Pancreas (tissue), 10 donors: ENCODE results near the gene NID2. TPM values are rescaled to one million over a fixed set of nuclear protein-coding genes. Genes with fewer than 3 reads are reported as not detected.

Experiments used
- ATAC-seq, 4 donors: fragments of 200-7000 bp; cut with Tn5 transposase; one replicate each; pipeline versions ENCODE4 v1.8.0 to v1.9.1; 2020; ENCODE audit warnings: mild to moderate bottlenecking in 4 of 4, moderate library complexity in 4 of 4
- DNase-seq, 6 donors: peaks; one replicate each; pipeline ENCODE4 v3.0.0-alpha.2; 2020
- FAIRE-seq: peaks from 2 replicates; lab custom pipeline; 2012; peaks lifted over from hg19 to GRCh38; lab: Jason Lieb, UNC
- H3K27ac ChIP-seq, 4 donors: fragments of 200-600 bp; sonication (generic); 1 replicate in 3 of 4; 2 replicates in 1 of 4; pipeline versions ENCODE4 v1.5.0 to v1.8.0; 2020
- H3K27me3 ChIP-seq, 4 donors: fragments of 200-600 bp; one replicate each; pipeline ENCODE4 v1.8.0; 2021
- H3K36me3 ChIP-seq, 3 donors: fragments of 200-600 bp; sonication (generic) in 1 of 3; one replicate each; pipeline versions ENCODE4 v1.5.0 to v1.8.0; 2020 to 2021
- H3K4me1 ChIP-seq, 3 donors: fragments of 200-600 bp; one replicate each; pipeline ENCODE4 v1.8.0; 2021
- H3K4me3 ChIP-seq, 4 donors: fragments of 200-600 bp; sonication (generic) in 2 of 4; one replicate each; pipeline versions ENCODE4 v1.5.0 to v1.8.0; 2020 to 2021
- H3K9me3 ChIP-seq, 4 donors: fragments of 200-600 bp; one replicate each; pipeline ENCODE4 v1.8.0; 2021
- CTCF ChIP-seq, 4 donors: fragments of 200-600 bp; sonication (generic) in 3 of 4; IDR thresholded peaks; one replicate each; pipeline versions ENCODE4 v1.5.0 to v1.8.0; 2021; ENCODE audit warnings: antibody characterized with exemption in 4 of 4
- WGBS, 2 donors: extraction: QIAGEN DNeasy Blood & Tissue Kit; methylation state at CpG; one replicate each; pipeline ENCODE4 v1.1.7; 2013; 5-methylcytosine and 5-hydroxymethylcytosine counted together
- intact Hi-C, 3 donors: fragments of 100-400 bp; cut with DNase I; formaldehyde crosslinking; loops; one replicate each; pipeline versions ENCODE4 v1.11.1 to v1.14.2; 2022
- polyA plus RNA-seq, 2 donors: library from polyadenylated mRNA; stranded (reverse); fragments of 200-250 nt; gene quantifications; one replicate each; pipeline ENCODE4 v1.2.3, GENCODE V29; 2013
- total RNA-seq, 6 donors: library from RNA; stranded (reverse); fragmentation: NEBNext Ultra II Directional in 4 of 6; extraction: Animal tissue kit (Norgen Biotek cat#: 25700) in 4 of 6; gene quantifications; one replicate each; pipeline versions ENCODE4 v1.2.1 to v1.2.4, GENCODE V29; 2021 to 2023
- donor health status: healthy with polysubstance abuse.
- donor health status: DM: no; HTN: no; CAD: no; lungs with moderate emphysema.
- donor health status: DM: no; HTN: no; CAD: no.
- donor health status: control.
- donor health status: control.
- donor health status: Bipolar disorder and iron deficiency.
- donor health status: DM: yes; HTN: yes; CAD: no.
- donor health status: DM: no; HTN: no; CAD: no.
- donor health status: DM: no; HTN: no; CAD: no.
- donor health status: DM: yes; HTN: yes; CAD: no.

The NID2 gene
- total and polyA plus RNA-seq, 8 donors, result 1.9 to 9.5 (median 3.8) TPM

- no peak overlapping the region for H3K4me3 ChIP-seq
- WGBS, 2 donors, result 84 to 85% methylated on average over 7 of the region's 7 CpGs
- no peaks in the 10 kb centered on the region for H3K27me3 ChIP-seq
- ATAC-seq (no peak), DNase-seq (no peak), FAIRE-seq (no peak)
- TF ChIP-seq CTCF (IDR thresholded peaks at IDR 0.05), result no peak
- no peaks in the 10 kb centered on the region for H3K36me3 ChIP-seq
- no peaks in the 10 kb centered on the region for H3K9me3 ChIP-seq
- H3K27ac ChIP-seq, result no peak overlapping the region
- intact Hi-C loops, result no loop called here
- H3K4me1 ChIP-seq, result peaks cover 3 to 9% (median 6%) of the 10 kb centered on the region in 3 donors
Observed at GRCh38 chr14:52040598-52040997, 28.3 kb downstream of the NID2 start.

- H3K36me3 ChIP-seq, result no peaks in the 10 kb centered on the region
- FAIRE-seq, result no peak
- intact Hi-C loops, result no loop called here
Observed at GRCh38 chr14:52039124-52039815, 29.6 kb downstream of the NID2 start.

GRCh38 chr14:52033101-52033642 is 35.7 kb downstream of the NID2 start:
- no peak for FAIRE-seq
- no peaks in the 10 kb centered on the region for H3K4me1 ChIP-seq
- ATAC-seq, result peak in 3 of 4 donors; percentile 46 to 74 (median 51)
- no peak overlapping the region for H3K27ac ChIP-seq
- H3K36me3 ChIP-seq, result no peaks in the 10 kb centered on the region
- DNase-seq, result no peak
- H3K9me3 ChIP-seq, result no peaks in the 10 kb centered on the region
- no peak for TF ChIP-seq CTCF (IDR thresholded peaks at IDR 0.05)
- 37 to 43% methylated on average over 10 of the region's 10 CpGs for WGBS, 2 donors
- H3K27me3 ChIP-seq, result no peaks in the 10 kb centered on the region
- H3K4me3 ChIP-seq, result no peak overlapping the region
- intact Hi-C loops, result no loop called here

More at GRCh38 chr14:52039124-52039815, 29.6 kb downstream of the NID2 start:
- no peak for TF ChIP-seq CTCF (IDR thresholded peaks at IDR 0.05)
- no peaks in the 10 kb centered on the region for H3K4me1 ChIP-seq
- ATAC-seq (no peak), DNase-seq (no peak)
- no peak overlapping the region for H3K4me3 ChIP-seq
- H3K27me3 ChIP-seq, result no peaks in the 10 kb centered on the region
- 78 to 82% methylated on average over 7 of the region's 7 CpGs for WGBS, 2 donors
- no peak overlapping the region for H3K27ac ChIP-seq
- no peaks in the 10 kb centered on the region for H3K9me3 ChIP-seq

GRCh38 chr14:52032204-52032801 is 36.6 kb downstream of the NID2 start:
- Histone ChIP-seq H3K4me1 (no peaks in the 10 kb centered on the region), H3K27ac (no peak overlapping the region), H3K36me3 (no peaks in the 10 kb centered on the region), H3K27me3 (no peaks in the 10 kb centered on the region), H3K4me3 (no peak overlapping the region), H3K9me3 (no peaks in the 10 kb centered on the region)
- FAIRE-seq (no peak), DNase-seq (no peak), ATAC-seq (peak in 1 of 4 donors; percentile 18)
- intact Hi-C loops, result no loop called here
- no peak for TF ChIP-seq CTCF (IDR thresholded peaks at IDR 0.05)
- 73 to 75% methylated on average over 7 of the region's 7 CpGs for WGBS, 2 donors
